GM21619 (cell line): ENCODE data around the gene VN1R5.
"Not testable (repeated sequence)": the region's sequence is repeated elsewhere in the genome, so short reads cannot be mapped to it uniquely, and the experiment has no call there.

Source experiments
- ATAC-seq: cut with Tn5 transposase; IDR thresholded peaks from one replicate; pipeline ENCODE4 v1.9.1; 2021; ENCODE audit not compliant: unreplicated experiment

VN1R5 gene

GRCh38 chr1:247270003-247270402 lies 14.1 kb downstream of the VN1R5 start:
- ATAC-seq: no peak

- ATAC-seq: no peak
Measured at GRCh38 chr1:247273013-247273412, 17.1 kb downstream of the VN1R5 start.

GRCh38 chr1:247274605-247275256 lies 18.9 kb downstream of the VN1R5 start:
- no peak for ATAC-seq

- ATAC-seq: no peak
Measured at GRCh38 chr1:247277191-247277590, 21.3 kb downstream of the VN1R5 start.

GRCh38 chr1:247281001-247281574 lies 25.2 kb downstream of the VN1R5 start:
- no peak for ATAC-seq

- ATAC-seq: no peak
Measured at GRCh38 chr1:247286134-247286670, 30.3 kb downstream of the VN1R5 start.

- no peak for ATAC-seq
Measured at GRCh38 chr1:247287460-247287859, 31.6 kb downstream of the VN1R5 start.

GRCh38 chr1:247288341-247288740 lies 32.5 kb downstream of the VN1R5 start:
- ATAC-seq: no peak

GRCh38 chr1:247289274-247289892 lies 33.5 kb downstream of the VN1R5 start:
- ATAC-seq: not testable (repeated sequence)

GRCh38 chr1:247290576-247290975 lies 34.7 kb downstream of the VN1R5 start:
- ATAC-seq: no peak

GRCh38 chr1:247291161-247291560 lies 35.3 kb downstream of the VN1R5 start:
- no peak for ATAC-seq

- ATAC-seq: no peak
Measured at GRCh38 chr1:247291833-247292561, 36.1 kb downstream of the VN1R5 start.

- no peak for ATAC-seq
Measured at GRCh38 chr1:247293047-247293446, 37.2 kb downstream of the VN1R5 start.

- no peak for ATAC-seq
Measured at GRCh38 chr1:247294282-247294681, 38.4 kb downstream of the VN1R5 start.

GRCh38 chr1:247295274-247295684 lies 39.4 kb downstream of the VN1R5 start:
- no peak for ATAC-seq

- ATAC-seq: no peak
Measured at GRCh38 chr1:247295746-247296145, 39.9 kb downstream of the VN1R5 start.

- ATAC-seq: no peak
Measured at GRCh38 chr1:247296599-247297180, 40.8 kb downstream of the VN1R5 start.

- ATAC-seq: no peak
Measured at GRCh38 chr1:247297263-247298123, 41.6 kb downstream of the VN1R5 start.

- no peak for ATAC-seq
Measured at GRCh38 chr1:247298124-247298481, 42.2 kb downstream of the VN1R5 start.

GRCh38 chr1:247298701-247299100 lies 42.8 kb downstream of the VN1R5 start:
- ATAC-seq: no peak
